KBM-7 (cell line): Measurements from ENCODE around the gene PATE3.

Experiments used
- DNase-seq: peaks from one replicate; pipeline ENCODE4 v3.0.0-alpha.2; 2015
- in situ Hi-C: fragments of 300-500 bp; cut with MboI; formaldehyde crosslinking; loops from 2 replicates; pipeline ENCODE4 v1.14.3; 2020; ENCODE audit warnings: low sequenced_read_pairs, low pct_unique_long_range_greater_than_20kb, mixed read lengths

The PATE3 gene

DNA sequence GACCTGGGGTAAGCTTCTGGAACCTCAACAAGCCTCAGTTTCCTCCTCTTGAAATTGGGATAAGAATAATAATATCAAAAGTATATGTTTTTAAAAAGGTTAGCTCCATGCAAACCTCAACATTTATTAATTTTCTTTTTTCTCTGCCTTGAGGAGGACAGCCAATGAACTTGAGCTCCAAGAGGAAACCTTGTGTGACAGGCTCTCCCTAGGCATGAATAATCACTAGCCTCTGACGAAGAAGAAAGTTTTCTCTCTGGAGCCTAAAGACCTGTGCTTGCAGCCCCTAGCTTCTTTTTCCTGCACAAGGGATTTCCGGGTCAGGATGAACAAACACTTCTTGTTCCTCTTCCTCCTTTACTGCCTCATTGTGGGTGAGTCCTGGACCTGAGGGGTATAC lies at the start of gene PATE3:
TSS of gene PATE3 (plus strand) at position 301 of the 400 bp plus-strand sequence. CDS start at position 326, 25 bp downstream.
- in situ Hi-C loops: no loop called here

DNA sequence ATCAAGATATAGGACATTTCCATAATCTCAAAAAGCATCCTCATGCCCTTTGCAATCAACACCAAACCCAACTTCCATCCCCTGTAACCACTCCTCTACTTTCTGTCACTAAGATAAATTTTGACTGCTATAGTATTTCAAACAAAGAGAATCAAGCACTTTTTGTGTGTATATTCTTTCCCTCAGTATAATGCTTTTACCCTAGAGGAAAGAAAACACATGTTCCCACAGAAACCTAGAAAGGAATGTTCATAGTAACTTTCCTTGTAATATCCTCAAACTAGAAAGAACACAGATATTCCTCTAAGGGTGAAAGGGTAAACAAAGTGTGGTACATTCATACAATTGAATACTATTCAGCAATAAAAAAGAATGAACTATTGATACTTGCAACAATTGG lies 47.3 kb upstream of the PATE3 start:
- in situ Hi-C loops: no loop called here
- DNase-seq: no peak

More for the DNA sequence above, at the start of gene PATE3:
- no peak for DNase-seq

GRCh38 chr11:125743681-125744080 lies 44.2 kb upstream of the PATE3 start:
- no peak for DNase-seq
- in situ Hi-C loops: no loop called here

DNA sequence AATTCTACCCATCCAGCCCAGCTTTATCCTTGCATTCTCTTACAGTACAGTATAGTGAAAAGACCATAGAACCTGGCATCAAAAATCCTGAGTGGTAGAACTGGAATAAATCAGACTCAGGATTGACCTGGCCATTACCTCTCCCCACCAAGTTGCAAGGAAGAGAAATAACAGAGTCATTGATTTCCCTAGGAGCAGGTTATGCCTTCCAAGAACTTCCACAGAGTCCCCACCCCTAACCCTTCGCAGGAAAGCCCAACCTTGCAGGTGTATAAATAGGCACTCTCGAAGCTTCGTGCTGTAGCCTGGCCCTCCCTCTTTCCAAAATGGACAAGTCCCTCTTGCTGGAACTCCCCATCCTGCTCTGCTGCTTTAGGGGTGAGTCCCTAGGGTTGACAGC lies 41.9 kb upstream of the PATE3 start, which contains the start of gene PATE1:
TSS of gene PATE1 (plus strand) at position 301 of the 400 bp plus-strand sequence. CDS start at position 327, 26 bp downstream.
- DNase-seq: no peak
- in situ Hi-C loops: no loop called here

GRCh38 chr11:125750629-125751028 lies 37.3 kb upstream of the PATE3 start:
- no peak for DNase-seq
- in situ Hi-C loops: no loop called here

DNA sequence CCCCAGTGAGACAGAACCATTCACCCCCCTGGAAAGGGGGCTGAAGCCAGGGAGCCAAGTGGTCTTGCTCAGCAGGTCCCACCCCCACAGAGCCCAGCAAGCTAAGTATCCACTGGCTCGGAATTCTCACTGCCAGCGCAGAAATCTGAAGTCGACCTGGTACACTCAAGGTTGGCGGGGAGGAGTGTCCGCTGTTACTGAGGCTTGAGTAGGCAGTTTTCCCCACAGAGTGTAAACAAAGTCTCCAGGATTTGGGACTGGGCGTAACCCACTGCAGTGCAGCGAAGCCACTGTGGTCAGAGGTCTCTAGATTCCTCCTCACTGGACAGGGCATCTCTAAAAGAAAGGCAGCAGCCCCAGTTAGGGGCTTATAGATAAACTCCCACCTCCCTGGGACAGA lies 31.9 kb upstream of the PATE3 start:
- no peak for DNase-seq
- in situ Hi-C loops: no loop called here

DNA sequence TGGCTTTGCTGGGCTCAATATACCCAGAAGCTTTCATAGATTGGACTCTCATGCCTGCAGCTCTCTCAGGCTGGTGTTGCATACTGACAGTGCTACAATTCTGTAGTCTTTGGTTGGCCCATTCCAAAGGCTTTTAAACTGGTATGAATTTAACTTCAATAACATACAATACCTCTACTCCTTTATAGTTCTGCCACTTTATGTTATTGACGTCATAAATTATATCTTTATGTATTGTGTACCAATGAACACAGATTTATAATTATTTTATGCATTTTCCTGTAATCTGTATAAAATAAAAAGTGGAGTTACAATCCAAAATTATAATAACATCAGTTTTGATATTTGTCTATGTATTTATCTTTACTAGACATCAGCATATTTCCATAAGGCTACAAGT lies 25.5 kb upstream of the PATE3 start:
- in situ Hi-C loops: no loop called here
- DNase-seq: no peak

DNA sequence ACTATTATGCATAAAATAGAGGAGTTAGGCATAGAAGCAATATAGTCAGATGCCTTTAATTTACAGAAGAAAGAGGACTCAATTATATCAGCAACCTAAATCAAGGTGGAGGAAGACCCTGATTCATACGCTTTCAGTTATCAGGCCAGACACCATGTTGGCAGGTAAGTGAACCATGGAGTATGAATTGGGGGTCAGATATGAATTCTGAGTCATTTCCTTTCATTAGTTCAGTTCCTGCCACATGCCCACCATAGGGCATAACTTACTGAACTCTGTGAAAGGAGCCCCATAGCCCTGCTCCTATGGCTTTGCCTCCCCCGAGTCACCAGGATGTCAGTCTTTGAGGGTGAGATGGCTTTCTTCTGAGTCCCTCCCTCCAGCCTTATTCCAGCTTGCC lies 24.4 kb upstream of the PATE3 start:
- in situ Hi-C loops: no loop called here
- DNase-seq: no peak

DNA sequence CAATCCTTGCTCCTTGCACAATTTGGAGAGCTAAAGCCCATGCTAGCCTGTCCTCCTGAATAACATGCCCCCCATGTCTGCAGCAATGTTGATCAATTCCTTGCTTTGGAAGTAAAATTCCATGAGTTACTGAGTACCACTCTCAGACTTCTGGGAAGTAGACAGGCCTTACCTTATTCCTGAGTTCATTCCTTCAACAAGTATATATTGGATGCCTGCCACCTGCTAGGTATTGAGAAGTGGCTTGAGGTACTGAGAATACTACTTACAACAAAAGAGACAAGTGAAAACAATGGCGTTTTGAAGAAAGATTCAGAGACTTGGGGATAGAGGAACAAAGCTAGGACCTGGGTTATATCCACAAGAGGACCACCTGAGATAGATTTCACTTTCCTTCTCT lies 21.7 kb upstream of the PATE3 start:
- in situ Hi-C loops: no loop called here

GRCh38 chr11:125768336-125769046 lies 19.4 kb upstream of the PATE3 start:
- DNase-seq: no peak
- in situ Hi-C loops: no loop called here

More for the DNA sequence above, 21.7 kb upstream of the PATE3 start:
- no peak for DNase-seq

- in situ Hi-C loops: no loop called here
- no peak for DNase-seq
Measured at GRCh38 chr11:125770583-125770982, 17.3 kb upstream of the PATE3 start.

GRCh38 chr11:125772834-125773505 lies 15.0 kb upstream of the PATE3 start:
- no peak for DNase-seq
- in situ Hi-C loops: no loop called here

DNA sequence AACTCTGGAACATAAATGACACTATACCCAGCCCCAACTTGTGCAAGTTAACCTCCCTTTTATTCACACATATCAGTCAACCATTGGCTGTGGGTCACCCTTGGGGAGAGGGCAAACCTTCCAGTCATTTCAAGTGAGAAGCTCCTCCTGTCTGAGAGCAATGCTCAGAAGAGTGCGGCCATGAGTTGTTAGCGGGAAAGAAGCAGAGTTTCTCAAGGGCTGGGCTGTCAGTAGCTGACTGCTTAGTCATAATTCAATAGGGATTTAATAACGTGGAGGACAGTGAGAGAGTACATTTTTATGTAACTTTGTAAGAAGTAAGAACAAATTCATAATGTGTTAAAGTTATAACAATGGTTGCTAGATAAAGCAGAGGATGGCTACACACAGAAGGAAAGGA lies 14.4 kb upstream of the PATE3 start:
- in situ Hi-C loops: no loop called here
- no peak for DNase-seq

- no peak for DNase-seq
- in situ Hi-C loops: no loop called here
Measured at GRCh38 chr11:125777309-125777708, 10.6 kb upstream of the PATE3 start.

GRCh38 chr11:125778728-125779127 lies 9.2 kb upstream of the PATE3 start, which contains the start of gene PATE2:
TSS of gene PATE2 (minus strand) at chr11:125778828. CDS start at chr11:125778773, 55 bp downstream.
- no peak for DNase-seq
- in situ Hi-C loops: no loop called here

- in situ Hi-C loops: no loop called here
Measured at GRCh38 chr11:125784678-125785077, 3.2 kb upstream of the PATE3 start.

GRCh38 chr11:125790825-125791224 lies 2.9 kb downstream of the PATE3 start:
- DNase-seq: no peak
- in situ Hi-C loops: no loop called here

More at GRCh38 chr11:125784678-125785077, 3.2 kb upstream of the PATE3 start:
- DNase-seq: no peak

- no peak for DNase-seq
- in situ Hi-C loops: no loop called here
Measured at GRCh38 chr11:125797641-125798040, 9.7 kb downstream of the PATE3 start.

DNA sequence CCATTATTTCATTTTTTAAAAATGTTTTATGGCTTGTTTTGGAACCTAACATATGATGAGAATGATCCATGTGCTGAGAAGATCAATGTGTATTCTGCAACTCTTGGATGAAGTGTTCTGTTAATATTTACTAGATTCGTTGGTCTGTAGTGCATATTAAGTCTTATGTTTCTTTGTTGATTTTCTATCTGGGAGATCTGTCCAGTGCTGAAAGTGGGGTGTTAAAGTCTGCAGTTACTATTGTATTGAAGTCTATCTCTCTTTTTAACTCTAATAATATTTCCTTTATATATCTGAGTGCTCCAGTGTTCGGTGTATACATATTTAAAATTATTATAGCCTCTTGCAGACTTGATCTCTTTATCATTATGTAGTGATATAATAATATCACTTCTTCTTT lies 11.9 kb downstream of the PATE3 start:
- in situ Hi-C loops: no loop called here
- DNase-seq: no peak

- in situ Hi-C loops: no loop called here
- no peak for DNase-seq
Measured at GRCh38 chr11:125802387-125802786, 14.5 kb downstream of the PATE3 start.

- in situ Hi-C loops: no loop called here
- DNase-seq: no peak
Measured at GRCh38 chr11:125807909-125808308, 20.0 kb downstream of the PATE3 start.
